Measurements from ENCODE around the gene NRIP1. TPM values are rescaled to one million over a fixed set of nuclear protein-coding genes. Genes with fewer than 3 reads are reported as not detected.

NRIP1 gene
- total and polyA plus RNA-seq, 2 of the 8 experiments (the other 6 are each of a cell fraction or from before 2014, with no cell fraction given), result 1.5 to 9.3 TPM

- Histone ChIP-seq H2BK120ac (replicated peaks; ENCODE audit: low read depth, low read length) (no peak overlapping the region), H3K23ac (ENCODE audit: insufficient read length) (no peak overlapping the region), H2BK5ac (ENCODE audit: low read depth, low read length) (no peak overlapping the region), H3K14ac (ENCODE audit: insufficient read length) (no peak overlapping the region), H4K91ac (replicated peaks; ENCODE audit: insufficient read length, low read length) (no peak overlapping the region), H3K36me3 (ENCODE audit: control insufficient read depth in 2 of 4, insufficient read depth in 4 of 4, low read length in 3 of 4) (no peaks in the 10 kb centered on the region), H4K8ac (ENCODE audit: extremely low read depth, insufficient read depth, low read length) (no peak overlapping the region), H3K4ac (replicated peaks; ENCODE audit: insufficient read length, low read depth, low read length) (no peak overlapping the region), H3K9me3 (ENCODE audit: insufficient read depth in 2 of 2, low read depth in 1 of 2, low read length in 1 of 2) (no peaks in the 10 kb centered on the region), H3K79me1 (ENCODE audit: low read depth, low read length) (no peaks in the 10 kb centered on the region), H2BK12ac (ENCODE audit: low read depth, low read length) (no peak overlapping the region), H3K27ac (ENCODE audit: low read depth, low read length) (no peak overlapping the region), H2BK20ac (ENCODE audit: low read length) (no peak overlapping the region), H2AFZ (ENCODE audit: low read length) (no peak overlapping the region), H3K56ac (replicated peaks; ENCODE audit: insufficient read length, low read depth, low read length) (no peak overlapping the region), H2BK15ac (ENCODE audit: low read length) (no peak overlapping the region), H2AK5ac (ENCODE audit: low read depth, low read length) (no peak overlapping the region), H4K20me1 (replicated peaks in 1 of 2; ENCODE audit: control insufficient read depth in 1 of 2, insufficient read depth in 2 of 2, low read length in 2 of 2) (no peaks in the 10 kb centered on the region), H3K27me3 (replicated peaks in 1 of 4; ENCODE audit: control insufficient read depth in 3 of 4, extremely low read depth in 1 of 4, insufficient read depth in 3 of 4, low read length in 3 of 4) (no peaks in the 10 kb centered on the region), H3K23me2 (ENCODE audit: low read depth, low read length) (no peaks in the 10 kb centered on the region), H4K5ac (ENCODE audit: insufficient read length, low read depth, low read length) (no peak overlapping the region), H3K18ac (ENCODE audit: extremely low read depth, low read length) (no peak overlapping the region), H3K4me1 (replicated peaks in 1 of 4; ENCODE audit: control insufficient read depth in 3 of 4, insufficient read depth in 4 of 4, low read length in 3 of 4) (no peaks in the 10 kb centered on the region), H3K79me2 (ENCODE audit: control insufficient read depth in 1 of 2, insufficient read depth in 2 of 2, low read length in 2 of 2) (no peaks in the 10 kb centered on the region), H3K4me3 (ENCODE audit: extremely low read depth in 1 of 4, insufficient read depth in 2 of 4, low read depth in 3 of 4, low read length in 4 of 4) (no peak overlapping the region), H3K4me2 (ENCODE audit: insufficient read depth in 1 of 2, low read depth in 2 of 2, low read length in 2 of 2) (no peak overlapping the region), H3K9ac (replicated peaks in 1 of 4; ENCODE audit: extremely low read depth in 1 of 4, low read depth in 3 of 4, low read length in 3 of 4) (no peak overlapping the region)
- CTCF ChIA-PET (ENCODE audit: partially characterized antibody), result no interaction called here
- WGBS, 2 experiments (ENCODE audit: extremely low coverage in 1 of 2, insufficient coverage in 1 of 2, insufficient read length in 1 of 2, insufficient replicate concordance in 2 of 2, low coverage in 1 of 2, low lambda C conversion rate in 2 of 2, missing lambda C conversion rate in 1 of 2), result 78% methylated on average over 2 of the region's 2 CpGs; no CpG with 5 or more reads in 1 of the 2 experiments
- POLR2A ChIA-PET (ENCODE audit: partially characterized antibody), result no interaction called here
- no peak for FAIRE-seq
- DNase-seq (ENCODE audit: low read depth in 1 of 2, low spot score in 2 of 2), result no peak
- TF ChIP-seq EGR1 (IDR thresholded peaks at IDR 0.05; ENCODE audit: borderline replicate concordance, low read depth, low read length) (no peak), BCL11A (IDR thresholded peaks at IDR 0.05; ENCODE audit: low read depth in 2 of 2, low read length in 2 of 2) (no peak), CBX8 (IDR thresholded peaks at IDR 0.05; ENCODE audit: borderline replicate concordance, low read depth, low read length) (no peak), SP4 (IDR thresholded peaks at IDR 0.05; ENCODE audit: low read length) (no peak), TEAD4 (IDR thresholded peaks at IDR 0.05; ENCODE audit: low read depth, low read length) (no peak), GABPA (IDR thresholded peaks at IDR 0.05; ENCODE audit: borderline replicate concordance, insufficient read depth, low read length) (no peak), MAFK (IDR thresholded peaks at IDR 0.05; ENCODE audit: low read depth, low read length) (no peak), NANOG (IDR thresholded peaks at IDR 0.05; ENCODE audit: insufficient read depth, low read depth, low read length, poor library complexity, severe bottlenecking) (no peak), RFX5 (IDR thresholded peaks at IDR 0.05; ENCODE audit: borderline replicate concordance, low read depth, low read length) (no peak), CEBPB (IDR thresholded peaks at IDR 0.05; ENCODE audit: low read depth, low read length) (no peak), EP300 (IDR thresholded peaks at IDR 0.05; ENCODE audit: borderline replicate concordance in 1 of 2, low read depth in 2 of 2, low read length in 2 of 2) (no peak), POU5F1 (IDR thresholded peaks at IDR 0.05; ENCODE audit: low read depth, low read length) (no peak)
- TF ChIP-seq, protein P1, sequence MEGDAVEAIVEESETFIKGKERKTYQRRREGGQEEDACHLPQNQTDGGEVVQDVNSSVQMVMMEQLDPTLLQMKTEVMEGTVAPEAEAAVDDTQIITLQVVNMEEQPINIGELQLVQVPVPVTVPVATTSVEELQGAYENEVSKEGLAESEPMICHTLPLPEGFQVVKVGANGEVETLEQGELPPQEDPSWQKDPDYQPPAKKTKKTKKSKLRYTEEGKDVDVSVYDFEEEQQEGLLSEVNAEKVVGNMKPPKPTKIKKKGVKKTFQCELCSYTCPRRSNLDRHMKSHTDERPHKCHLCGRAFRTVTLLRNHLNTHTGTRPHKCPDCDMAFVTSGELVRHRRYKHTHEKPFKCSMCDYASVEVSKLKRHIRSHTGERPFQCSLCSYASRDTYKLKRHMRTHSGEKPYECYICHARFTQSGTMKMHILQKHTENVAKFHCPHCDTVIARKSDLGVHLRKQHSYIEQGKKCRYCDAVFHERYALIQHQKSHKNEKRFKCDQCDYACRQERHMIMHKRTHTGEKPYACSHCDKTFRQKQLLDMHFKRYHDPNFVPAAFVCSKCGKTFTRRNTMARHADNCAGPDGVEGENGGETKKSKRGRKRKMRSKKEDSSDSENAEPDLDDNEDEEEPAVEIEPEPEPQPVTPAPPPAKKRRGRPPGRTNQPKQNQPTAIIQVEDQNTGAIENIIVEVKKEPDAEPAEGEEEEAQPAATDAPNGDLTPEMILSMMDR (IDR thresholded peaks at IDR 0.05; ENCODE audit: control extremely low read depth in 1 of 3, insufficient read depth in 1 of 3, low read depth in 1 of 3, low read length in 3 of 3), result no peak
These were observed 11.9 kb upstream of the NRIP1 start for GRCh38 chr21:15076730-15077129.
